GM21526 (cell line): Measurements from ENCODE around the gene ZBTB42.

Source experiments
- ATAC-seq: cut with Tn5 transposase; IDR thresholded peaks from one replicate; pipeline ENCODE4 v1.9.1; 2021; ENCODE audit warnings: moderate library complexity; ENCODE audit not compliant: unreplicated experiment, low FRiP score

ZBTB42 gene

DNA sequence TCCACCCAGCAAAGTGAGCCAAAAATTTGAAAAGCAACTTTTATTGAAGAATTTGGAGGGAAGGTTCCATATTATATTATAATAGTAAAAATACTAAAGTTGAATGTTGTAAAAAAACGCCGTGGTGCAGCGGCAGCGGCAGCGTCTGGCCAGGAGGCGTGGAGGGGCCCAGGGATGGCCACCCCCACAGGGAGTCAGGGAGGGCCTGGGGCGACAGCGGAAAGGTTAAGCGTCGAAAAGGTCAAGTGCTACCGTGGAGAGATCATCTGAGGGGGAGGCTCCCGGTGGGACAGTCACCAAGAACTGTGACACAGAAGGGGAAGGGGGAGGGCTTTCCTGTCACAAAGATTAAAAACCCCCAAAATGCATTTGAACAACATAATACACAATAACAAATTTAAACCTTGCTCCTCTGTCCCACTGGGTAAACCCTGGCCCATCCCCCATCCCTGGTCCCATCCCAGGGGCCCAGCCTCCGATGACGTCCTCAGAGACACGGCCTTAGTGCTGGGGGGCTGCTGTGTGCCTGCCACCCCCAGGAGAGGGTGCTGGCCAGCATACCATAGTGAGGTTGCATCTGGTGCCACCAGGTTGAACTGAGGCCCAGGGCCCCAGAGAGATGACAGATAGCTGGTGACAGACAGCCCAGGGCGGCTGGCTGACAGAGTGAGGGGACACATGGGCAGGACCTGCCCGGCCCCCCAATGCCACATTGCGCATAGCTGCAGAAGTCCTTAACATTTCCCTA lies 31.4 kb upstream of the ZBTB42 start:
- ATAC-seq, result no peak

DNA sequence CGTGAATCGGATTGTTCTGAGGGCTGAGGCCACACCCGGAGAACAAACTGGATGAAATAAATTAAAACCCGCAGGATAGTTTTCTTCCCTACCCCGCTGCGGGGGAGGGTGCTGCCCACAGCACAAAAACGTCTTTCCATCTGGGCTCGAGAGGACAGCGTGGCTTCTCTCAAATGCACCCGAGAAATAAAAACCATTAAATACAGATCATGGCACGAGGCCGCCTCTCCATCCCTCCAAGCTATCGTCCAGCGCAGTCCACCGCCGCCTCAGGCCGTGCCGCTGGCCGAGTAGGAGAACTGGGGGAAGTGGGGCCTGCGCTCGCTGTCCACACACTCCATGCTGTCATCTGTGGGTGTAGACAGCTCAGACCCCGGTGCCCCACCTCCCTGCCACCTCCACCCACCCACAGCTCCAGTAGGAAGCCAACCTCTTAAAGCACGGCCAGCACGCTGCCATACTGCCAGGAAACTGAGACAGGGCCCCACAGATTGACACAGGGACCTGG lies 30.8 kb upstream of the ZBTB42 start:
- no peak for ATAC-seq

DNA sequence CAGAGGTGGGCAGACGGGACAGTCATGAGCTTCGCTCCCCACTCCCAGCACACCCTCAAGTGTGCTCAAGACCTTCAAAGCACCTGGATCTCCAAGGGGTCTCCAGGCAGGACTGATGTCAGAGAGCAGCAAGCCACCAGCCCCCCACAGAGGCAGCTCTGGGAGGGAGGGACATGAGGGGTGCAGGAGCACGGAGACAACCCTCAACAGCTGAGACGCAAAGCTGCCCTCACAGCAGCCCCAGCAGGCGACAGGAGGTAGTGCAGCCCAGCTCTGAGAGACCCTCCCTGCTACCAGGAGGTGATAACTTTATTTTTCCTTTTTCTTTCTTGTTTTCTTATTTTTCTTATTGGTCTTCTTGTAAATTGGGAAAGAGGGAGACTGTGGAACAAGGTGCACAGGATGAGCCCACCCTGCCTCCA lies 30.0 kb upstream of the ZBTB42 start:
- no peak for ATAC-seq

DNA sequence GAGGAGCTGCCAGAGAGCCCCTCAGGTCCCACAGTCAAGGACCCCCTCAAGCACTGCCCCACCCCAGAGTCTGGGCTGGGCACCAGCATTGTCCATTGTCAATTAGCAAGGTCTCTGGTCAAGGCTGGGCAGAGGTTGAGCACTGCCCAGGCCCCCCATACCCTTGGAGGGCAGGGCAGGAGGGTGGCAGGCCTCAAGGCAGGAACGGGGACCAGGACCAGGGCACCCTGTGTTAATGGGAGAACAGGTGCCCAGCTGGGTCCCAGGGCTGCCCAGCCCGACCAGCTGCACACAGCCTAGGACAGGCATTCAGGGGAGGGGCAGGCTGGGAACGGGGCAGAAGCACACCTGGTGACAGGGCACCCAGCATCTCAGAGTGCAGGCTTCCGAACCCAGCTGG lies 29.5 kb upstream of the ZBTB42 start:
- no peak for ATAC-seq

DNA sequence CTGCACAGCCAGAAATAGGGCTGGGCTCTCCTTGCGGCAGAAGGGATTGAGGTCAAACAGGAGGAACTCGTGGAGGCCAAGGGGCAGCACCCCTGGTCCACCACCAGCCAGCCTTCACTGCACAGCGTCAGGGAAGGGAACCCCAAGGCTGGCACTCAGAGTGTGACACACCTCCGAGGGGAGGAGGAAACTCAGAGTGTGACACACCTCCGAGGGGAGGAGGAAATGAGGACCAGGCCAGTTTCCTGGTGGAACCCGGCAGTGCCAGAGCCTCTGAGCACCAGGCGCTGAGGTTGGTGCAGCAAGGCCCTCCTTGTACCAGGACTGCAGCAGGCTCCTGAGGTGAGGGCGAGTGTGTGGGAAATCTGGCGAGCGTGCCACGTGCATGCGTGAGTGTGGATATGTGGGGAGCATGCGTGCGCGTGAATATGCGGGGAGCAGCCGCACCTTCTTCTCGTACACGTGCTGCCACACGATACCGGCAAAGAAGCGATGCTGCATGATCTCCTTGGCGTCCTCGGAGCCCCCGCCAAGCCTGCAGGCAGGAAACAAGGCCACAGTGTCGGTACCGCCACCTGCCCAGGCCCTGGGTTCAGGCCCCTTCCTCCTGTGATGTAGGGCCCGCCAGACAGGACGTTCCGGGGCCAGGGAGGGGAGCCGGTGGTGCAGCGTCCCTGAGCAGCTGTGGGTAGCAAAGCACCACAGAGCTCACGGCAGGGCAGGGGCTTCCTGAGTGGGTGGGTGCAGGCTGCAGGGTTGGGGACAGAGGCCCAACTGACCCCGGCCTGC lies 28.8 kb upstream of the ZBTB42 start:
- ATAC-seq, result no peak

DNA sequence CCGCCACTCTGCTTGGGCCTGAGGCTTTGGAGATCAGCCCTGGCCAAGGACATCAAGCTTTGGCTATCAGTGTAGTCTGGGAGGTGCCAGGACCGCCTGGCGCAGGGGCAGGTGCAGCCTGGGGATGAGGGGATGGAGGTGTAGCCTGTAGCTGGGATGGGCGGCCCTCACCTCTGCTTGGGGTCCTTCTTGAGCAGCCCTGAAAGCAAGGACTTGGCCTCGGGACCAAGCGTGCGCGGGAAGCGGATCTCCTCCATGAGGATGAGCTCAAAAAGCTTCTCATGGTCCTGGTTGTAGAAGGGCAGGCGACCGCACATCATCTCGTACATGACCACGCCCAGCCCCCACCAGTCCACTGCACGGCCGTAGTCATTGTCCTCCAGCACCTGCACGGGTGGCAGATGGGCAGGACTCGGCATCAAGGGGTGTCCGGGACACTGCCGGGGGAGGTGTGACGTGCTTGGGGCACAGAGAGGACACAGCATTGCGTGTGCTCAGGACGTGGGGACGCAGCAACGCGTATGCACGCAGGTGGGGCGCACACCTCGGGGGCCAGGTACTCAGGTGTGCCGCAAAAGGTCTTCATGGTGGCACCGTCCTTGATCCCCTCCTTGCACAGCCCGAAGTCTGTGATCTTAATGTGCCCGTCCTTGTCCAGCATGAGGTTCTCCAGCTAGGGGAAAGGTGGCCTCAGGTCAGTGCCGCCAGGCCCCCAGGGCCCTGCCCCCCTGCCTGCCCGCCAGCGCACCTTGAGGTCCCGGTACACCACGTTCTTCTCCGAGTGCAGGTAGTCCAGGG lies 28.0 kb upstream of the ZBTB42 start:
- ATAC-seq, result no peak

DNA sequence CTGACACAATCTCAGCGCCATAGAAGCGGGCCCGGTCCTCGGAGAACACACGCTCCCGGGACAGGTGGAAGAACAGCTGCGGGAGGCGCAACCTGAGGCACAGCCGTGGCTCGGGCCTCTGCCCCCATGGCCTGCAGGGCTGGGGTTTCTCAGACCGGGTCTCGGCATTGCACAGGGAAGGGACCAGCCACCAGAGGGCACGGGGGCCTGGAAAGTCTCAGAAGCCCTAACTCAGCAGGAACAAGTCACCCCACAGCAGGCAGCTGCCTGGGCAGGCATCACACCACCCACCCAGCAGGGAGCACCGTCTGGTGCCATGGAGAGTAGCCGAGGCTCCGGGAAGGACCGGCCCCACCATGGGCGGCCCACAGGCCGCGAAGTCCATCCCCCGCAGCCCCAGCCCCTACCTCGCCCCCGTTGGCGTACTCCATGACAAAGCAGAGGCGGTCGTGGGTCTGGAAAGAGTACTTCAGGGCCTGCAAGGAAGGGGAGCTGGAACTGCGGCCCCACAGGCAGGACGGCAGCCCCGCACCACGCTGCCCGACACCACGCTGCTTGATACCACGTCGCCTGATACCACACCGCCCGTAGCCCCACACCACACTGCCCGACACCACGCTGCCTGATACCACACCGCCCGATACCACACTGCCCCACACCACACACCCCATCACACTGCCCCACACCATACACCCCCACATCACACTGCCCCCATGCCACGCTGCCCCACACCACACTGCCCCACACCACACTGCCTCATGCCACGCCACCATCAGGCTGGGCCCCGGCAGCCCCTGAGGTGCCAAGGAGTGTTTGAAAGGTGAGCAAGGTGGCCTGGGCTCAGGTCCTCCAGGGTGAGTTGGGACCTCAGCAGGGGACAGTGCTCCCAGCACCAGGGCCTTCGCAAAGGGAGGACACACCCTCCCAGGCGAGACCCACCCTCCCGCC lies 27.1 kb upstream of the ZBTB42 start:
- ATAC-seq, result no peak

DNA sequence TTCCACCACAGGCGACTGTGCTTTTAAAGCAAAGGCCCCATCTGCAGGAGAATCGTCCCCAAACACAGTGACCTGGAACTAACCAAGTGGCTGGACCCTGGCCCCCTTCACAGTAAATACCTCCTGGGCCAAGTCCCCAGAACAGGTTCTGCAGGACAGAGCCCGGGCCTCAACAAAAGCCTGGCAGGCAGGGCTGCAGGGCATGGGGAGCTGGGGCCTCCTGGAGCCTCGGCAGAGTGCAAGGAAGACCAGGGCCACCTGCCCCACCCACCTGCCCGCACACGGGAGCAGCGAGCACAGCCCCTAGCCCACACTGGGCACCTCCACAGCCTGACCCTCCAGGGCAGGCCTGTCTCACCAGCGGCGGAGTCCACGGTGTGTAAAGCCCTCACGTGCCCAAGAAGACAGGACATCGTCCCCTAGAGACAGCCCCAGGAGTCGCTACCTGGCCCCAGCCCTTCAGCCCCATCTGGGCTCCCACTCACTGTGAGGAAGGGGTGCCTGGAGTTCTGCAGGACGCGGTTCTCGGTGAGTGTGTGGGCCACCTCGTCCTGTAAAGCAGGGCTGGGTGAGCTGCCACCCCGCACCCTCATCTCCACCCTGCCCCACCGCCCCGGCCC lies 26.3 kb upstream of the ZBTB42 start:
- ATAC-seq, result no peak

DNA sequence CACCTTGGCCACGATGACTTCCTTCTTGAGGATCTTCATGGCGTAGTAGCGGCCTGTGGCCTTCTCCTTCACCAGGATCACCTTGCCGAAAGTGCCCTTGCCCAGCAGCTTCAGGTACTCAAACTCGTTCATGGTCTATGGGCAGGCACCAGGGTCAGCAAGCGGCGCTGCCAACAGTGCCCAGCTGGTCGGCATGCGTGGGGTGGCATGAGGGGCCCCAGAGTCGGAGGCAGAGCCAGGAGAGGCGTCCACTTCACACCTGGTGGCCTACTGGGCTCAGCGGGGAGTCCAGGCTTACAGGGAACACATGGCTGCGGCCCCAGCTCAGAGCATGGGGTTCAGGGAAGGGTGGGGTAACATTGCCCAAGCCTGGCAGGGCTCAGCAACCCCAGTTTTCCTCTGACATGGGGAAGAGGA lies 25.8 kb upstream of the ZBTB42 start:
- no peak for ATAC-seq

DNA sequence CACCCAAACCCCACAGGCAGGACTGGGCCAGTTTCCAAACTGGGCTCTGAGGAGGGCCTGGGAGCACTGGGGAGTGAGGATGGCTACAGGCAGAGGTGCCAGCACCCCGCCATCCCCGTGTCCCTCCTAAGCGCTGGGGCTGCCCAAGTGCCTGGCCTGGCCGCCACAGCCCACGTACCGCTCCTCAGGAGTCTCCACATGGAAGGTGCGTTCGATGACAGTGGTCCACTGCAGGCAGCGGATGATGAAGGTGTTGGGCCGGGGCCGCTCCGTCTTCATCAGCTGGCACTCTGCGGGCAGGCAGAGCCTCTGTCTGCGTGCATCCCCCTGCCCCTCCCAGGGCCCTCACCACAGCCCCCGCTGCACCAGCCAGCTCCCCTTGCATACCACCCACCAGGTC lies 24.4 kb upstream of the ZBTB42 start:
- ATAC-seq, result no peak

DNA sequence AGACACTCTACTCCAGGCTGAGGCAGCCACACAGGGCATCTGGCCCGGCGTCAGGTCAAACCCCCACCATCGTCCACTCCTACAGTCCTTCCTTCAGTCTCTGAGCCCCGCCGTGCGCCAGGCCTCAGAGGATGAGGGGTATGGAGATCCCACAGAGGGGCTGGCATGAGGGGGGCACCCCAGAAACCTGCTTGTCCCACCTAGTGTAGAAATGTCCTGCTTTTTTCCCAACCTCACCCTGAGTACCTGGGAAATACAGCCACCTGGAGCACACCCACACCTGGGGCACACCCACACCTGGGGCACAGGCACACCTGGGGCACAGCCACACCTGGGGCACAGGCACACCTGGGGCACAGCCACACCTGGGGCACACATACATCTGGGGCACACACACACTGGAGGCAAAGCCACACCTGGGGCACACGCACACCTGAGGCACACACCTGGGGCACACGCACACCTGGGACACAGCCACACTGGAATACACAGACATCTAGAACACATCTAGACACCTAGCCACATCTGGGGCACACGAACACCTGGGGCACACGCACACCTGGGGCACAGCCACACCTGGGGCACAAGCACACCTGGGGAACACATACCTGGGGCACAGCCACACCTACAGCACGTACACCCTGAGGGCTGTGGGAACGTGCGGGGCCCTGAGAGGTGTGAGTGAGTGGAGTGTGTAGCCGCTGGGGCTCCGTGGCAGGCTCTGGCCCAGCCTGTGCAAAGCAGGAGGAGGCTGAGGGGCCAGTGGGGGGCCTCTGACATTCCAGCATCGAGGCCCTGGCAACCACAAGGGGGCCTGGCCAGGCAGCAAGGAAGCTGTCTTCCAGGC lies 23.7 kb upstream of the ZBTB42 start:
- no peak for ATAC-seq

DNA sequence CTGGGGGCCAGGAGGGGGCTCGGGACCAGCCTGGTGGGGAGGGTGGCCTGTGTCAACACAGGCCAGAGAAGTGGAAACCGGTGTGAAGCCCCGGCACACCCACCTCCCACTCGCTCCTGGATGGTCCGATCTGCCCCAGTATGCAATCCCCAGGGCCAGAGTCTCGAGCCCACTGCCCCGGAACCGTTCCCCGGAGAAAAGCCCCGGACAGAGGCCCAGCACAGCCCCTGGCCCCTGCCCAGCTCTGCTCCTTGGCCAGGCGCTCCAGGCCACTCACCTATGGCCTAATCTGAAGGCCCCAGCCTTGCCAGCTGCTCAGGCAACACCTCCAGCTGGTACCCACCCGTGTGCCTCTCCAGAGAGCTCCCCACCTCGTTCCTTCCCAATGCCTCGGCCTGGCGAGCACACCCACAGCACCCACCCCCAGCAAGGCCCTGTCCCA lies 23.1 kb upstream of the ZBTB42 start:
- ATAC-seq, result no peak

DNA sequence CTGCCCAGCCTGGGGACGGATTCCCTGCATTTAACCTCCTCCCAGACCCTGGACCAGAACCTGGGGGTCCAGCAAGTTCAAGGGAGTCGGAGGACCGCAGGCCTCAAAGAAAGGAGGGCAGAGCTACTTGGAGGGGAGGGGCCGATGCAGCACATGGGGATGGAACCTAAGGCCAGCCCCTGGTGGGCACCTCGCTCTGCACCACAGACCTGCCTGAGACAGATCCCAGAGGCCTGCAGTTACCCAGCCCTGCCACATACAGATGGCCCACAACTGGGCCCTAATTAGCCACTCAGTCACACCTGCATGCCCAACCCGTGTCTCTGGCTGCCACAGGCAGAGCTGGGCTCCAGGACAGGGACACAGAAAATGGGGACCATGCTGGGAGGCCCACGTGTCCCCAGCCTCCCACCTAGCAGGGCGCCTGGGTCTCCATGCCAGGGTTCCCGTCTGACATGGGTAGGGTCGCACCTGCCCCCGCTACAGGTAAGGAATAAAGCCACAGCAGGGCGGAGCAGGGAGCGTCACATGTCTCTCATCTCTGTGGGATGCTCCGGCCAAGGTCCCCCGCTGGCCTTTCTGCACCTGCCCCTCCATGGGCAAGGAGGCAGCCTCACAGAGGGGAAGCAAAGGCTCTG lies 22.1 kb upstream of the ZBTB42 start:
- ATAC-seq, result no peak

DNA sequence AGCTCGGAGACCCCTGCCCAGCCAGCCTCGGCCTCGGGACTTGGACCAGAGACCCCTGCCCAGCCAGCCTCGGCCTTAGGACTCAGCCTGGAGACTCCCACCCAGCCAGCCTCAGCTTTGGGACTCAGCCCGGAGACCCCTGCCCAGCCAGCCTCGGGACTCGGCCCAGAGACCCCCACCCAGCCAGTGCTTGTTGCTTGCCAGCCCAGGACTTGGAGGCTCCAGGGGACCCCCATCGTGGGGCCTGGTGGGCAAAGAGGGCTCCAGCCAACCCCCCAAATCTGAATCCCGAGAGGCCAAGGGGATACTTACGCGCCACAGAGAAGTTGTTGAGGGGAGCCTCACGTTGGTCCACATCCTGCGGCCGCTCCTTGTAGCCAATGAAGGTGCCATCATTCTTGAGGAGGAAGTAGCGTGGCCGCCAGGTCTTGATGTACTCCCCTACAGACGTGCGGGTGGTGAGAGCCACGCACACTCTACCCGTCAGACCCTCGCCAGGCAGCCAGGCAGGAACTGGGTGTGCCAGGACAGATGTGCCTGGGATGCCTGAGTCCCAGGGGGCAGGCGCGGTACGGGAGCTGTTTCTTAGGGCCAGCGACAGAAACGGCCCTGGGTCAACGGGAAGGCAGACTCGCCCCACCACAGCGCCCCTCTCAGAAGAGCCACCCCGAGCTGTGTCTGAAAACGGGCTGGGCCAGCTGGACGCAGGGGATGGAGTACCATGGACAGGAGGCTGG lies 21.0 kb upstream of the ZBTB42 start:
- ATAC-seq, result no peak

DNA sequence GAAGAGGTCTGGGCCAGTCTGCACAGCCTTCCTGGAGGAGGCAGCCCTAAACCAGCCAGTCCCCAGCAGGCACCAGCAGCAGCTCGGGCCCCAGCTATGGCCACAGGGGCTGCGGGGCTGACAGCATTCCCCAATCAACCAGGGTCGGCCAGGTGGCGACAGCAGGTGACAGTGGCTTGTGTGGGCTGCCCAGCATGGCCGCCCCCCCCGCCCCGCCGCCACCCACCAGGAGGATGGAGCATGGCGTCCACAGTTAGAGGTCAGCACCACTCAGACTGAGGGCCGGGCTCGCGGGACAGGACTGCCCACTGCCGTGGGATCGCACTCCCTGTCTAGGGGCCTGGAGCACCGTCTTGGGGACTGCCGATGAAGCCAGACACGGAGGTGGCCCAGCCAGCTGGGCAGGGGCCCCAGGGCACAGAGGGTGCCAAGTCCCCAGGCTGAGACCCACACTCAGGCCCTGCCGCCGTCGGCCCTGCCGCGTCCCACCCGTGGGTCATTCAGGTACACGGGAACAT lies 20.3 kb upstream of the ZBTB42 start:
- no peak for ATAC-seq

DNA sequence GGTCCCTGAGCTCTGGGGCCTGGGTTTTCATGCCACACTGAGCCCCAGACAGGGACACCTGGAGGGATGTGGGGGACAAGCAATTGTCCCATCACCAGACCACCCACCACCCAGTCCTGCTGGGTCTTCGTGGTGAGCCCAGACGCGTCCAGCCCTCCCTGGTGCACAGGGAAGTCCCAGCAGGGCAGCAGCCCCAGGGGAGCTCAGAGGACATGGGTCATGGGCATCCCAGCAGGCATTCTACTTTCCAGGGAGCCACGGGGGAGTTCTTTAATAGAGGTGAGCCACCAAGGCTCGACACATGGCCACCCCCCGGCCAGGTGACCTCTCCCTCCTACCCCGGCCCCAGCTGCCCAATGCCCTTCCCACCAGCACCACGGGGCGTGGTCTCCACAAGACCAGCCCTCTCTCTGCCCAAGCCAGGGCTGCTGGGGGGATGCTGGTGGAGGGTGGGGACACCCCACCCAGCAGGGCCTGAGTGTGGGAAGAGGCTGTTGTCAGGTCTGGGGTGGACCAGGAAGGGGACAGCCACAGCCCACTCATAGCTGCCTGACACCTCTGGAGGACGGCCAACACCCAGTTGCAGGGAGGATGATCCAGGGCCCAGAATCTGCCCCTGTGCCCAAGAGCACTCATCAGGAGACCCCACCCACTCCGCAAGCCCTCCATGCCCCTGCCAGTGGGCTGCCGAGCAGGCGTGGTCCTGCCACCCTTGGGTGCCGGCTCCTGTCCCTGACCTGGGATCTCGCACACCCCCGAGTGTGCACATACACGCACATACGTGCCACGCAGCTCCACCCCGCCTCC lies 19.4 kb upstream of the ZBTB42 start:
- no peak for ATAC-seq
